ENCODE results near the gene RGS17. TPM values are rescaled to one million over a fixed set of nuclear protein-coding genes. Genes with fewer than 3 reads are reported as not detected.

Gene RGS17
- total RNA-seq, 1 experiment from 2014 or later = 3.2 TPM

DNA sequence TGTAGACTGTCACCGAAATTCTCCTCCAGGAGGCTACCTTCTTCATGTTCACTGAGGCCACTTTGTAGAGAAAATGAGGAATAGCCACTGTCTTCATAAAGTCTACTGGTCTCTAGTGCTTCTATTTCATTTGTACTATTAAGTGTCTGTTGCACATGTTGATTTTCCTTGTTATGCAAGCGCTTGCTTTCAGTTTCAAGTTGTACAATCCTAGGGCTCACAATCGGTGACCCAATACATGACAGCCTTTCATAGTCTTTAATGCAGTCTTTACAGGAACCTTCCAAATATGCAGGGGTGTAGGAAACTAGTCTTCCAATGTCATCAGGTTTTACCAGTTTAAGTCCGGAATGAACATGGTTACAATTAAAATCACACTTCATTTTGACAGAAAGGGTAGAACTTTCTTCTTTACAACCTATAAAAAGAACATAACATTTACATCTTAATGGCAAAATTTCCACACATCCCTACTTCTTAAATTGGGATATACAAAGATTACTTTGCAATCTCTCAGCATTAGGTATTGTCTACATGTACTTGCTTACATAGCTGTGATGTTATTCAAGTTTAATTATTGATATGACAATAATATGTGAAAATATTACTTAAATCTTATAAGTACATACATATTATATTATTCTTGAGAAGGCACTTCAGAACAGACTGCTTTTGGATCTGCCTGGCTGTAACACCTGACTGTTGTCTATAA, 155.7 kb downstream of the RGS17 start:
- no peak overlapping the region for H2AK5ac ChIP-seq (ENCODE audit: insufficient read length, low read length)
- Mint-ChIP-seq H3K27me3 (ENCODE audit: low read depth) (no peaks in the 10 kb centered on the region), H3K4me1 (peaks cover 40 to 44% of the 10 kb centered on the region in 2 experiments), H3K9me3 (no peaks in the 10 kb centered on the region), H3K27ac (peak overlapping the region in 1 of 3 experiments; percentile 46; a peak in 2 of 7 replicates), H3K36me3 (ENCODE audit: insufficient read depth in 1 of 3, low read depth in 3 of 3) (peaks cover 51 to 69% (median 61%) of the 10 kb centered on the region in 3 experiments), H3K4me3 (peak overlapping the region in 1 of 2 experiments; percentile 47; a peak in 1 of 5 replicates)
- no peaks in the 10 kb centered on the region for H3K27me3 ChIP-seq (ENCODE audit: insufficient read depth, low read length)
- H4K91ac ChIP-seq (ENCODE audit: insufficient read length, low read depth, low read length) = no peak overlapping the region
- no peak overlapping the region for H3K18ac ChIP-seq (ENCODE audit: insufficient read length, low read depth, low read length)
- TF ChIP-seq, protein P1, sequence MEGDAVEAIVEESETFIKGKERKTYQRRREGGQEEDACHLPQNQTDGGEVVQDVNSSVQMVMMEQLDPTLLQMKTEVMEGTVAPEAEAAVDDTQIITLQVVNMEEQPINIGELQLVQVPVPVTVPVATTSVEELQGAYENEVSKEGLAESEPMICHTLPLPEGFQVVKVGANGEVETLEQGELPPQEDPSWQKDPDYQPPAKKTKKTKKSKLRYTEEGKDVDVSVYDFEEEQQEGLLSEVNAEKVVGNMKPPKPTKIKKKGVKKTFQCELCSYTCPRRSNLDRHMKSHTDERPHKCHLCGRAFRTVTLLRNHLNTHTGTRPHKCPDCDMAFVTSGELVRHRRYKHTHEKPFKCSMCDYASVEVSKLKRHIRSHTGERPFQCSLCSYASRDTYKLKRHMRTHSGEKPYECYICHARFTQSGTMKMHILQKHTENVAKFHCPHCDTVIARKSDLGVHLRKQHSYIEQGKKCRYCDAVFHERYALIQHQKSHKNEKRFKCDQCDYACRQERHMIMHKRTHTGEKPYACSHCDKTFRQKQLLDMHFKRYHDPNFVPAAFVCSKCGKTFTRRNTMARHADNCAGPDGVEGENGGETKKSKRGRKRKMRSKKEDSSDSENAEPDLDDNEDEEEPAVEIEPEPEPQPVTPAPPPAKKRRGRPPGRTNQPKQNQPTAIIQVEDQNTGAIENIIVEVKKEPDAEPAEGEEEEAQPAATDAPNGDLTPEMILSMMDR (conservative IDR thresholded peaks at IDR 0.05) = no peak
- H4K5ac ChIP-seq (ENCODE audit: insufficient read length, low read depth, low read length) = no peak overlapping the region
- no peak overlapping the region for H3K14ac ChIP-seq (ENCODE audit: insufficient read depth, low read length)
- H3K56ac ChIP-seq (ENCODE audit: insufficient read length, low read depth, low read length) = no peak overlapping the region
- no peak overlapping the region for H2BK15ac ChIP-seq (ENCODE audit: low read depth, low read length)
- H3K4me1 ChIP-seq (ENCODE audit: insufficient read depth, low read length) = no peaks in the 10 kb centered on the region; the same call in 1 of the 2 replicates
- no CpG with 5 or more reads among the region's 4 CpGs for WGBS (ENCODE audit: extremely low coverage, insufficient read length, low lambda C conversion rate)
- no peak overlapping the region for H4K8ac ChIP-seq (replicated peaks; ENCODE audit: insufficient read length, low read depth, low read length)
- H2BK5ac ChIP-seq (ENCODE audit: insufficient read length, low read length) = no peak overlapping the region
- H2BK12ac ChIP-seq (ENCODE audit: insufficient read length, low read depth, low read length) = no peak overlapping the region
- no peak overlapping the region for H3T11ph ChIP-seq (ENCODE audit: low read length)
- no peak overlapping the region for H2BK20ac ChIP-seq (ENCODE audit: low read depth, low read length, poor library complexity, severe bottlenecking)
- H3K79me2 ChIP-seq (ENCODE audit: insufficient read depth, low read length) = peaks cover 49% of the 10 kb centered on the region
- no peak overlapping the region for H2AFZ ChIP-seq (ENCODE audit: low read length)
- no peak overlapping the region for H3K4me2 ChIP-seq (ENCODE audit: insufficient read depth, insufficient read length, low read length)
- H3K23me2 ChIP-seq (ENCODE audit: insufficient read length, low read depth, low read length, poor library complexity, severe bottlenecking) = no peaks in the 10 kb centered on the region
- H3K23ac ChIP-seq (ENCODE audit: insufficient read length, low read depth, low read length) = no peak overlapping the region
- H2BK120ac ChIP-seq (ENCODE audit: low read depth, low read length, poor library complexity, severe bottlenecking) = no peak overlapping the region
- DNase-seq = no peak
- H3K9ac ChIP-seq (ENCODE audit: extremely low read depth, insufficient read length, low read length) = no peak overlapping the region
- peaks cover 4% of the 10 kb centered on the region for H3K79me1 ChIP-seq (ENCODE audit: insufficient read depth, low read depth, low read length, poor library complexity, severe bottlenecking)
- H3K27ac ChIP-seq (ENCODE audit: insufficient read length, low read depth, low read length) = no peak overlapping the region
- no peaks in the 10 kb centered on the region for H3K9me3 ChIP-seq (ENCODE audit: control insufficient read depth, low read depth, low read length)
- H4K20me1 ChIP-seq (ENCODE audit: control insufficient read depth, insufficient read depth, insufficient read length) = no peaks in the 10 kb centered on the region
- no peak overlapping the region for H3K4ac ChIP-seq (ENCODE audit: low read depth, low read length)
